Thoracic aorta (tissue), 2 donors: Measurements from ENCODE around the gene FAM174C. TPM values are rescaled to one million over a fixed set of nuclear protein-coding genes. Genes with fewer than 3 reads are reported as not detected.

Experiments used
- ATAC-seq: fragments of 150-250 bp; one replicate; pipeline ENCODE4 v1.8.0; 2017; ENCODE audit warnings: low read depth; ENCODE audit not compliant: insufficient number of reproducible peaks, low FRiP score
- DNase-seq: peaks from one replicate; pipeline ENCODE4 v3.0.0-alpha.2; 2020; ENCODE audit warnings: low spot score
- H3K27ac ChIP-seq, 2 donors: fragments of 200-600 bp; sonication (generic); 1 replicate in 1 of 2; 2 replicates in 1 of 2; pipeline ENCODE4 v1.5.1; 2016; ENCODE audit warnings: mild to moderate bottlenecking in 2 of 2, moderate library complexity in 2 of 2
- H3K27me3 ChIP-seq: fragments of 200-600 bp; sonication (generic); replicated peaks from 2 replicates; pipeline ENCODE4 v1.6.0; 2016; ENCODE audit warnings: mild to moderate bottlenecking; ENCODE audit not compliant: insufficient read depth
- H3K36me3 ChIP-seq: fragments of 200-600 bp; sonication (generic); one replicate; pipeline ENCODE4 v1.5.1; 2016
- H3K4me1 ChIP-seq, 2 donors: fragments of 200-600 bp; sonication (generic); 1 replicate in 1 of 2; 2 replicates in 1 of 2; pipeline versions ENCODE4 v1.5.1 to v1.6.0; 2016; ENCODE audit warnings: low read depth in 2 of 2, mild to moderate bottlenecking in 1 of 2; ENCODE audit not compliant: control insufficient read depth in 1 of 2
- H3K4me3 ChIP-seq: fragments of 200-600 bp; sonication (generic); 2 replicates; pipeline ENCODE4 v1.5.1; 2016; ENCODE audit warnings: mild to moderate bottlenecking
- H3K9me3 ChIP-seq: fragments of 200-600 bp; sonication (generic); 2 replicates; pipeline ENCODE4 v1.5.1; 2016
- CTCF ChIP-seq: fragments of 200-600 bp; sonication (generic); IDR thresholded peaks from one replicate; pipeline ENCODE4 v1.5.1; 2019; ENCODE audit warnings: antibody characterized with exemption
- total RNA-seq, 2 donors: library from RNA; depleted of rRNA; stranded (reverse); fragments of >200 nt; gene quantifications; one replicate each; pipeline versions ENCODE4 v1.1.0 to v1.2.3, GENCODE V29; 2016

The FAM174C gene
- total RNA-seq, 2 donors from 2014 or later, result 18.8 to 40.8 TPM

GRCh38 chr19:1253514-1254080 lies 21.7 kb upstream of the FAM174C start:
- Histone ChIP-seq H3K27ac (peak overlapping the region; percentile 99), H3K4me3 (peak overlapping the region; percentile 99), H3K4me1 (peaks cover 36 to 54% of the 10 kb centered on the region in 2 donors), H3K36me3 (peaks cover 39% of the 10 kb centered on the region), H3K27me3 (no peaks in the 10 kb centered on the region), H3K9me3 (no peaks in the 10 kb centered on the region)
- no peak for DNase-seq
- ATAC-seq, result no peak
- TF ChIP-seq CTCF, result no peak

- Histone ChIP-seq H3K36me3 (peaks cover 39% of the 10 kb centered on the region), H3K4me1 (peaks cover 41 to 58% of the 10 kb centered on the region in 2 donors), H3K27ac (peak overlapping the region; percentile 99), H3K9me3 (no peaks in the 10 kb centered on the region), H3K27me3 (no peaks in the 10 kb centered on the region), H3K4me3 (peak overlapping the region; percentile 99)
- no peak for ATAC-seq
- DNase-seq, result no peak
- no peak for TF ChIP-seq CTCF
Observed at GRCh38 chr19:1254081-1254527, 21.2 kb upstream of the FAM174C start.

GRCh38 chr19:1254530-1255185 lies 20.7 kb upstream of the FAM174C start:
- H3K4me1 ChIP-seq, result peaks cover 45 to 63% of the 10 kb centered on the region in 2 donors
- no peak for TF ChIP-seq CTCF
- no peaks in the 10 kb centered on the region for H3K9me3 ChIP-seq
- H3K36me3 ChIP-seq, result peaks cover 39% of the 10 kb centered on the region
- ATAC-seq, result no peak
- no peak for DNase-seq
- no peaks in the 10 kb centered on the region for H3K27me3 ChIP-seq
- H3K4me3 ChIP-seq, result peak overlapping the region; percentile 99
- H3K27ac ChIP-seq, result peak overlapping the region; percentile 99

- H3K4me1 ChIP-seq, result peaks cover 53 to 71% of the 10 kb centered on the region in 2 donors
- H3K27me3 ChIP-seq, result no peaks in the 10 kb centered on the region
- TF ChIP-seq CTCF, result no peak
- ATAC-seq, result no peak
- H3K9me3 ChIP-seq, result no peaks in the 10 kb centered on the region
- H3K36me3 ChIP-seq, result peaks cover 39% of the 10 kb centered on the region
- no peak for DNase-seq
- no peak overlapping the region for H3K4me3 ChIP-seq
- H3K27ac ChIP-seq, result peak overlapping the region; percentile 99
Observed at GRCh38 chr19:1255186-1256161, 19.9 kb upstream of the FAM174C start.
